K562 (cell line): ENCODE data around the gene PCP2.

ENCODE experiments used
- EZH2 ChIP-seq: IDR thresholded peaks from 2 replicates; pipeline ENCODE4 v1.6.1; 2012; ENCODE audit warnings: low read depth, mild to moderate bottlenecking, inconsistent platforms, low read length, borderline replicate concordance
- HMG20A ChIP-seq: fragments of 450-650 bp; formaldehyde crosslinking; conservative IDR thresholded peaks from 2 replicates; pipeline ENCODE4 v1.4.0; 2020; ENCODE audit warnings: mild to moderate bottlenecking, mixed read lengths
- HNRNPUL1 ChIP-seq: fragments of 200-400 bp; formaldehyde crosslinking; IDR thresholded peaks from 2 replicates; pipeline ENCODE4 v1.6.1; 2017; ENCODE audit warnings: low read length
- NBN ChIP-seq: fragments of 450-650 bp; IDR thresholded peaks from 2 replicates; pipeline ENCODE4 v1.6.1; 2016; ENCODE audit warnings: low read depth, mild to moderate bottlenecking
- POLR2AphosphoS5 ChIP-seq: IDR thresholded peaks from 2 replicates; pipeline ENCODE4 v1.6.1; 2011; ENCODE audit warnings: mild to moderate bottlenecking, low read depth, low read length, moderate library complexity; ENCODE audit not compliant: control insufficient read depth, insufficient read depth
- RNF2 ChIP-seq: sonication (generic); IDR thresholded peaks from 2 replicates; pipeline ENCODE4 v1.6.1; 2016
- ZNF316 ChIP-seq: fragments of 450-650 bp; IDR thresholded peaks from 2 replicates; pipeline ENCODE4 v1.6.1; 2016
- ZNF41 ChIP-seq: fragments of 250-450 bp; sonication (Bioruptor Pico); conservative IDR thresholded peaks from 2 replicates; pipeline ENCODE4 v1.4.0; 2020; ENCODE audit warnings: mild to moderate bottlenecking
- ZNF76 ChIP-seq: fragments of 250-450 bp; sonication (Bioruptor Pico); IDR thresholded peaks from 2 replicates; pipeline ENCODE4 v1.4.0; 2020; ENCODE audit warnings: mild to moderate bottlenecking, moderate library complexity, borderline replicate concordance
- TF ChIP-seq, protein P1 (sequence below), 3 experiments: IDR thresholded peaks in 2 of 3; conservative IDR thresholded peaks in 1 of 3; 2 replicates each; pipeline ENCODE4 v1.5.1; 2011 to 2012; ENCODE audit warnings: low read length in 3 of 3, mild to moderate bottlenecking in 3 of 3, control low read depth in 2 of 3, improper control_type of control experiment in 1 of 3, inconsistent platforms in 1 of 3, low read depth in 1 of 3, mixed read lengths in 1 of 3, moderate library complexity in 1 of 3; ENCODE audit not compliant: insufficient read depth in 2 of 3

DNA sequence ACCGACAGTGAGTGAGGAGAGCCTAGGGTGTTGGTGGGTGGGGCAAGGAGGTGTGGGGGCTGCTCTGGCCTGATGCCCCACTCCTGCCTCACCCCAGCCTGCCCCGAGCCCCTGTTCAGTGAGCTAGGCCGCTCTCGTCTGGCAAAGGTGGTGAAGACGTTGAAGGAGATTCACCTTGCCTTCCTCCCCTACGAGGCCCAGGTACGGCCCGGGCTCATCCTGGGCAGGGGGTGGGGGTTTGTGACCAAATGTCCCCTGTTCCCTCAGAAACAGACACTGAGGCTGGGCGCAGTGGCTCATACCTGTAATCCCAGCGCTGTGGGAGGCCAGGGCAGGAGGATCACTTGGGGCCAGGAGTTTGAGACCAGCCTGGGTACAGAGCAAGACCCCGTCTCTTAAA lies 7.3 kb upstream of the PCP2 start:
- no peak for TF ChIP-seq RNF2
- TF ChIP-seq HMG20A (CRISPR knock-in tag): no peak
- TF ChIP-seq ZNF316: no peak
- TF ChIP-seq HNRNPUL1: no peak
- TF ChIP-seq POLR2AphosphoS5: no peak
- TF ChIP-seq ZNF76 (CRISPR knock-in tag): no peak
- no peak for TF ChIP-seq EZH2
- TF ChIP-seq NBN: no peak
- TF ChIP-seq ZNF41: no peak
- TF ChIP-seq, protein P1, sequence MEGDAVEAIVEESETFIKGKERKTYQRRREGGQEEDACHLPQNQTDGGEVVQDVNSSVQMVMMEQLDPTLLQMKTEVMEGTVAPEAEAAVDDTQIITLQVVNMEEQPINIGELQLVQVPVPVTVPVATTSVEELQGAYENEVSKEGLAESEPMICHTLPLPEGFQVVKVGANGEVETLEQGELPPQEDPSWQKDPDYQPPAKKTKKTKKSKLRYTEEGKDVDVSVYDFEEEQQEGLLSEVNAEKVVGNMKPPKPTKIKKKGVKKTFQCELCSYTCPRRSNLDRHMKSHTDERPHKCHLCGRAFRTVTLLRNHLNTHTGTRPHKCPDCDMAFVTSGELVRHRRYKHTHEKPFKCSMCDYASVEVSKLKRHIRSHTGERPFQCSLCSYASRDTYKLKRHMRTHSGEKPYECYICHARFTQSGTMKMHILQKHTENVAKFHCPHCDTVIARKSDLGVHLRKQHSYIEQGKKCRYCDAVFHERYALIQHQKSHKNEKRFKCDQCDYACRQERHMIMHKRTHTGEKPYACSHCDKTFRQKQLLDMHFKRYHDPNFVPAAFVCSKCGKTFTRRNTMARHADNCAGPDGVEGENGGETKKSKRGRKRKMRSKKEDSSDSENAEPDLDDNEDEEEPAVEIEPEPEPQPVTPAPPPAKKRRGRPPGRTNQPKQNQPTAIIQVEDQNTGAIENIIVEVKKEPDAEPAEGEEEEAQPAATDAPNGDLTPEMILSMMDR (IDR thresholded peaks at IDR 0.05 in 2 of 3, conservative IDR thresholded peaks at IDR 0.05 in 1 of 3; ENCODE audit: insufficient read depth in 2 of 3, low read depth in 1 of 3, low read length in 3 of 3): no peak
